HG02763 (cell line): ENCODE results near the gene AP3D1.
"Not testable (repeated sequence)": the region's sequence is repeated elsewhere in the genome, so short reads cannot be mapped to it uniquely, and the experiment has no call there.

Source experiments
- ATAC-seq: cut with Tn5 transposase; IDR thresholded peaks from one replicate; pipeline ENCODE4 v1.9.1; 2021; ENCODE audit warnings: mild to moderate bottlenecking, moderate library complexity; ENCODE audit not compliant: unreplicated experiment

AP3D1 gene

GRCh38 chr19:2091926-2092525 lies 59.3 kb downstream of the AP3D1 start:
- ATAC-seq: not testable (repeated sequence)

GRCh38 chr19:2089727-2090053 lies 61.7 kb downstream of the AP3D1 start:
- ATAC-seq: no peak

GRCh38 chr19:2089001-2089711 lies 62.2 kb downstream of the AP3D1 start:
- ATAC-seq: no peak

GRCh38 chr19:2087621-2088100 lies 63.7 kb downstream of the AP3D1 start:
- ATAC-seq: peak; percentile 24

GRCh38 chr19:2086695-2087620 lies 64.4 kb downstream of the AP3D1 start:
- peak; percentile 15 for ATAC-seq

GRCh38 chr19:2084993-2085720 lies 66.2 kb downstream of the AP3D1 start:
- ATAC-seq: peak; percentile 32

GRCh38 chr19:2083174-2083854 lies 68.1 kb downstream of the AP3D1 start:
- ATAC-seq: no peak

GRCh38 chr19:2081873-2082810 lies 69.2 kb downstream of the AP3D1 start:
- ATAC-seq: no peak

- no peak for ATAC-seq
These were observed 70.9 kb downstream of the AP3D1 start for GRCh38 chr19:2080336-2080988.

GRCh38 chr19:2079865-2080301 lies 71.5 kb downstream of the AP3D1 start:
- no peak for ATAC-seq

GRCh38 chr19:2079076-2079864 lies 72.1 kb downstream of the AP3D1 start:
- ATAC-seq: no peak

GRCh38 chr19:2077833-2078619 lies 73.3 kb downstream of the AP3D1 start:
- no peak for ATAC-seq

GRCh38 chr19:2077398-2077797 lies 74.0 kb downstream of the AP3D1 start:
- ATAC-seq: no peak

- ATAC-seq: no peak
These were observed 74.8 kb downstream of the AP3D1 start for GRCh38 chr19:2076526-2076944.

GRCh38 chr19:2072757-2073551 lies 78.4 kb downstream of the AP3D1 start:
- no peak for ATAC-seq

- ATAC-seq: no peak
These were observed 80.2 kb downstream of the AP3D1 start for GRCh38 chr19:2070986-2071673.
